ENCODE measurements around the gene CRYL1.

CRYL1 gene

DNA sequence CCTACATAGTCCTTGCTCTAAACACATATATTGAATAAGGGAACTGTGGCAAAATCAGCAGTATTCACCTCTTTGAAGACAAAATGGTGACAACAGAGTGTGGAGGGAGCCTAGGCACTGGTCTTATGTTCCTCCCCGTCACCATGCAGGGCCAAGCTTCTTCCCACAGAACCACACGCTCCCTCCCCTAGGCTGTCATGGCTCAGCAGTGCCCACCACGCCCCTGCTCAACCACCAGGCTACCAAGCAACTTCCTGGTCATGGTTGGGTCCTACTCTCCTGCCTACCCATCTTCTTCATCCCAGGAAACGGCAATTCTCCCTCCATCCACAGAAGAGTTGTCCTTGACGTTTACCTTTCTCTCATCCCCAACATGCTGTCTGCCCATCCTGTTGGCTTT, 126.1 kb downstream of the CRYL1 start:
- DNase-seq (ENCODE audit: low spot score), result no peak

DNA sequence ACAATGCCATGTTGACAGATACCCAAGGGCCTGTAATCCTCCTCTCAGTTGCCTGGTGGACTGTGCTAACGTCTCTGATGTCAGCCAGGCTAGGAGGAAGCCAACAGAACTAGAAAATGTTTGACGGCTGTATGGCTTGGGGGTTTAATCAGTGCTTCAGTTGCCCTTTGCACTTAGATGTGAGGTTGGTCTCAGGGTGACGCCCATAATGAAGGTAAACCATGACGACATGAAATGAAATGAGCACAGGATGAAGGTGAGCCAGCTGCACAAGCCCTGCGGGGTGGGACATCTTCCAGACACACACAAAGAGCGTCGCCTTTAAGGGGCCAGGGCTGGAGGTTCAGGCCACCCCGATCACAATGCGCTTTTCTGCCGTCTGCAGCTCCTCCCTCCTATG, 127.2 kb downstream of the CRYL1 start:
- no peak for DNase-seq (ENCODE audit: low spot score)

DNA sequence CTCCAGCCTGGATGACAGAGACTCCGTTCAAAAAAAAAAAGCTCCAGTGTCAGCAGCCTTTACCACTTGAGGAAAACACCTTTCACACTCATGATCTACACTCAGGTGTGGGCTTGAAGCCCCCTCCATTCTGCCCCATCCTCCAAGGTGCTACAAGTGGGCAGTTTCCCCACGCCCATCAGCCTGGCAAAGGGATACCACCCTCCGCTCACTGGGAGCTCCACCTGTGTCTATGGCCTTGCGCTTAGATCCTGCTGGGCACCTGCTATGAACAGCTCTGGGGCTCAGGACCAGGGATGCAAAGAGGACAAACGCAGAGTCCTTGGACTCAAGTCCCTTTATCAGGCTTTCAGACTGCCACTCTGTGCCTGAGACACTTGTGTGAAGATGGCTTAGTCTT, 127.8 kb downstream of the CRYL1 start:
- DNase-seq (ENCODE audit: low spot score), result no peak

DNA sequence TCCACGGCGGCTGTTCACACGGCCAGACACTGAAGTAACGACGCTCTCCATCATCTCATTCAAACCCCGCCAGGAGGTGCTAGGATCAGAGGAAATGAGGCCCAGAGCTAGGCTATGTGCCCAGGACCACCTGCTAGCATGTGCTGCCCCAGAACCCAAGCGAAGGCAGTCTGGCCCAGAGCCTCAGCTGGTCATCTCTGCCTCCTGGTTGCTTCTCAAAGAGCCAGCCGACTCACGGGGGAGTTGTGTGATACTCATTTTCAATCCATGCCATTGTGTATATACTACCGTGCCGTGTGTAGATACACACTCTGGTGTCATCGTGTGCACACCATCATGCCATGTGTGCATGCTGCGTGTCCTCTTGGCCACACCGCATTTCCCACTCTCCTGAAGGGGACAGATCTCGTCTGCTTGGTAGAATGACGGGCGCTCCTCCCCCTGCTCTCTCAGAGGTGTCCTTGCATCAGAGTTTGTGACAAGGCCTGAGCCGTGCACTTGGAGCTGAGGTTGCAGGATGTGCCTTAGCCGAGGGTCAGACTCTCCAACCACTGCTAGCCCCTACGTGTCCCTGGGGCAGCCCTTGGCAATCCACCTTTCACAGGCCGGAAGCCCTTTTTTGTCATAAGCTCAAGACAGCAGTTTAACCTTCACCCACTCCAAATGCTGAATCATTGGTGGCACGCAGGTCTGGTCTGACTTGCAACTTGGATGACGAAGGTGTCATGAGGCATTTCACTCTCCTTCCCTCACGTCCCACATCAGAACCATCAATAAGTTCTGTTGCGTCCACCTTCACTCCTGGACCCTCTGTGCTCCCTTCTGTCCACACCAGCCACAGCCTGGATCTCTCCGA, 130.4 kb downstream of the CRYL1 start:
- DNase-seq (ENCODE audit: low spot score), result no peak

DNA sequence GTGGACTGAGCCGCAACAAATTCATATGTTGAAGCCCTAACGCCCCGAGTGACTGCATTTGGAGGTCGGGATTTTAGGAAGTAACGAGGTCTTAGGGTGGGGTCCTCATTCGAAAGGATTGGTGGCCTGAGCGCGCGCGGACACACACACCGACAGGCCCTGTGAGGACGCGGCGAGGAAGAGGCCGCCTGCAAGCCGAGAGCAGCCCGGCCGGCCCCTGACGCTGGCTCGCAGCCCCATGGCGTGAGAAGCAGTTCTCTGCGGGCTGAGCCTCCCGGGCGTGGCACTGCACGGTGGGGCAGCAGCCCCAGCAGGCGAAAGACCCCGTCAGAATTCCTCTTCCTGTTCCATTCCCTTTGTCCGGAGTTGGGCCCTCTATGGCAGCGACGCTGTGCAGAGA, 131.2 kb downstream of the CRYL1 start:
- DNase-seq (ENCODE audit: low spot score), result no peak

DNA sequence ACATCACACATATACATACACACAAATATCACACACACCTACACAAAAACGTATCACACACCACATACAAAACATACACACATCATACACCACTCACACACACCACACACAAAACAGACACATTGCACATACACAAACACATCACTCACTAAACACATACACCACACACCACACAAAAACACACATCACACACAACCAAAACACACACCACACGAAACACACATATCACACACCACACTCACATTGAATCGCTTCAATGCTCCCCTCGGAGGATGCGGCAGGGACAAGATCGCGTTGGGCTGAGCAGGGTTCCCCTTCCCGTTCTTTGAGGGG, 131.5 kb downstream of the CRYL1 start:
- no peak for DNase-seq (ENCODE audit: low spot score)

DNA sequence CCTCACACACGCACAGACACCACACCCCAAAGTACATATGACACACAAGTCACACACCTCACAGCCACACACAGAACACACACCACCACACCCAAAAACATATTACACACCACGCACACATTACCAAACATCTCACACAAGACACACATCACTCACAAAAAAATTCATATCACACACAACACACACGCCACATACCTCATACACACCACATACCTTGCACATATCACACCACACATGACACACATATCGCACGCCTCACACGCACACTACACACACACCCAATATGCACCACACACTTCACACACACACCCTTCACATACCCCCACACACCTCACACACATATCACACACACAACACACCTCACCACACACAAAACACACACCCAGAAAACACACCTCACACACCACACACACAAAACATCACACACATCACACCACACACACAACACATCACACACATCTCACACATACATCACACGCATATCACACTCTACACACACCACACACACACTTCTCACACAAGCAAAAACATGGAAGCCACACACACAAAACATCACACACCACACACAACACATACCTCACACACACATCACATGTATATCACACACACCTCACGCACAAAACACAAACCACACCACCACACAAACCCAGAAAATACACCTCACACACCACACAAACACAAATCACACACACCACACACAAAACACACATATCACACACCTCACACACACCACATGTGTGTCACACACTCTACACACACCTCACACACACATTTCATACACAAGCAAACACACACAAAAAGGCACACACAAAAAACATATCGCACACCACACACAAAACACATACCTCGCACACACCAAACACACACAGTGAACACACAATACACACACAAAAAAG, 132.1 kb downstream of the CRYL1 start:
- no peak for DNase-seq (ENCODE audit: low spot score)

DNA sequence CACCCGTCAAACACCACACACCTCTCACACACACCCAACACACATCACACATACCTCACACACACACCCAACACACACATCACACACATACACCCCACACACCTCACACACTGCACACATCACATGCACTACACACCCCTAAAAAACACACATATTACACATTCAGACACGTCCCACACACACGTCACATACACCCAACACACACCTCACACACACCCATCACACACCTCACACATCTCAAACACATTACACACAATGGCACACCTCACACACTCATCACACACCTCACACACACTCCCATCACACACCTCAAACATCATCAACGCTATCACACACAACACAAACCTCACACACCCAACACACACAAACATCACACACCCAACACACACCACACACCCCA, 133.1 kb downstream of the CRYL1 start:
- DNase-seq (ENCODE audit: low spot score), result no peak

DNA sequence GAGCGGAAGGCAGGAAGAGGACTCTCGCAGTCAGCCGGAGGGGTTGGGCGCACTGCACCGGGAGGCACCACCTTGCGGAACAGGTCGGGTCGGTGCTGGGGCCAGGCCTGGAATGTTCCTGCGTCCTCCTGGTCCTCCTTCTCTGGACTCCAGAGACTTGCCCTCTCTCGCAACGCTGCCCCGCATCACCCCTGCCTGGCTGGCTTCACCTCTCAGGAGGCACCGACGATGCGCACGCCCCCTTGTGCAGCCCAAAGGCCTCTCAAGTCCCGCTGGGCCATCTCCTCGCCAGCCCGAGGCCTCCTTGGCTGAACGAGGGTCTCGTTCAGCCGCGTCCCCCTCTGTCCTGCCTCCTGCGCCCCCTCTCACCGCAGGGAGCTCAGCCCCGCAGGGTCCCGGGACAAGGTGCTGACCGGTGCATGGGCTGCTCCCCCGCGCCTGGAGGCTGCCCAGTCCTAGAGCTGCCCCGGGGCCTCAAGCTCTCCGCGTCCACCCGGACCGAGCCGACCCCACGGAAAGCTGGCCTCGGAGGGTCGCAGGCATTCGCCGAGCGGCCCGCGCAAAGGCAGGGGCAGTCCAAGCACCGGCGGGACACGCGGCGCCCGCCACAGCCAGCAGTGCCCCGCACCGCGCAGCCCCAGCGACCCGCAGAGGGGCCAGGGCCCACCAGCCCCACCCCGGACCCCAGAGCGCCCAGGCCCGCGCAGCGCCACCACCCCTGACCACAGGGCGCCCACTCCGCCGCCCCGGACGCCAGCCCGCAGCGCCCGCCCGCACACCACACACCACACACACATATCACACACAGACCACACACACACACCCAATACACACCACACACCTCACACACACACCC, 133.8 kb downstream of the CRYL1 start:
- no peak for DNase-seq (ENCODE audit: low spot score)

DNA sequence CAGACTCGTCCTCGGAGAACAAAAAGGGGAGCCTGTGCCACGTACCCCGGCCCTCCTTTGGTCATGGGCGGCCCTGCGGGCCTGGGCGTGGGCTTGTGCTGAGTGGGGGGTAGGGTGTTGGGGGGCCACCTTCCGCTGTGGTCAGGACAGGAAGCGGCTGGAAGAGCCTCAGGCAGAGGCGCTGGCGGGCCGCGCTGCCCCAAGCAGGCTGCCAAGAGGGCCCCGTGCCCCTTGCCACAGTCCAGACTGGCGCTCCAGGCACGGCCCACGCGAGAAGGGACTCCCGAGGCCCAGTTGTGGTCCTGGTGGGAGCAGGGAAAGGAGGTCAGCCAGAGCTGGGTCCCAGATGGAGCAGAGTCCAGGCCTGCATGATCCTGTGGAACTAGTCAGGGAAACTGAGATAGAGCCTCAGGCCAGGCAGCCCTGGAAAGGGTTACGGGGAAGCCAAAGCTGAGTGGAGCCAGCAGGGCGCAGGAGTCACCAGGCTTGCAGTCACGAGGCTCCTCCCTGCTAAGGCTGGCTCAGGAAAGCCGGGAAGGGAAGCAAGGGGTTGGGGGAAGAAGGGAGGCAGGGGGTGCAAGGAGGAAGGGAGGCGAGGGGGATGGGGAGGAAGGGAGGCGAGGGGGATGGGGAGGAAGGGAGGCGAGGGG, 135.0 kb downstream of the CRYL1 start:
- no peak for DNase-seq (ENCODE audit: low spot score)

DNA sequence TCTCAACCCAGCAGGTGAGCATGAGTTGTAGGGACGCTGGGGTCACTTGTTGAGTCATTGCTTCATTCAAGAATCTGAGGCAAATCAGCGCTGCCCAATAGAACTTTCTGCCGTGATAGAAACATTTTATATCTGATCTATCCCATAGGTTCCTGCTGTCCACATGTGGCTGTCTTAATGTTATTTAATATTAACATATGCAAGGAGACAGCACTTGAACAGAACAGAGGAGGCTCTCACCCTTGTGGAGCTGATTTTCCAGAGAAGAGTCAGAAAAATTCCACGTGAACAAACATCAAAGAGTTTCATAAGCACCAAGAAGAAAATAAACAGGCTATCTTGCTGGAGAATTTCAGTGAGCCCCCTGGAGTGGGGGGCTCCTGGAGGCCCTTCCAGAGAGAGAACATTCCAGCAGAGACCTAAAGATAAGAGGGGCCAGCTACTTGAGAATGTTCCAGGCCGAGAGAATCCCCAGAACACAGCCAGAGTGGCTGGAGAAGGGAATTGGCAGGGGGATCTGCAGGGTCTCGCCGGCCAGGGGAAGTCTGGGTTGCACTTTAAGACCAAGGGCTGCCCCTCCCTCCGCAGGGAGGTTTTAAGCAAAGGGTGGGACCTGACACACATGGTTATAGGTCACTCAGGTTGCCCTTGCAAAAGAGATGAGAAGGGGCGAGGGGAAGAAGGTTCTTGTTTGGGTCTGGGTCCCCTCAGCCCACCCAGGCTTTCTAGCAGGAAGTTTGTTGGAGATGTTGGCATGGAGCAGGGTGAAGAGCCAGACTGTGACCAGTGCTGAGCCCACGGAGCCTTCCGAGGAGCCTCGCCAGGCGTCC, 135.7 kb downstream of the CRYL1 start:
- DNase-seq (ENCODE audit: low spot score), result no peak

DNA sequence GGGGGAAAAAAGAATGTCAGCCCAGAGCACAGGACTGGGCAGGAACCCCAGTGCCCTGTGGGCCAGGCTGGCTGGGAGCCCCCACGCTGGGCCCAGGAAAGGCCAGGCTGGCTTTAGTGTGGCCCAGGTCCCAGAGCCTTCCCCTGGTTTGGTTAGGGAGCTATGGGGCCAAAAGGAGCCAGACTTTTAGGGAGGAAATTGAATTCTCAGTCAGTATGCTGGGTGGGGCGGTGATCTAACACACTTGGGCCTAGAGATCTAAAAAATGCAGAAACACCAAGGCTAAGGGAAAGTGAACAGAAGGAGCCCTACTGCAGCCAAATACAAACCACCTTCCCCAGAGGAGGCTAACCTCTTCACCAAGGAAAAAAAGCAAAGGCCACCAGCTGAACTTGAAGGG, 137.5 kb downstream of the CRYL1 start:
- DNase-seq (ENCODE audit: low spot score), result no peak

DNA sequence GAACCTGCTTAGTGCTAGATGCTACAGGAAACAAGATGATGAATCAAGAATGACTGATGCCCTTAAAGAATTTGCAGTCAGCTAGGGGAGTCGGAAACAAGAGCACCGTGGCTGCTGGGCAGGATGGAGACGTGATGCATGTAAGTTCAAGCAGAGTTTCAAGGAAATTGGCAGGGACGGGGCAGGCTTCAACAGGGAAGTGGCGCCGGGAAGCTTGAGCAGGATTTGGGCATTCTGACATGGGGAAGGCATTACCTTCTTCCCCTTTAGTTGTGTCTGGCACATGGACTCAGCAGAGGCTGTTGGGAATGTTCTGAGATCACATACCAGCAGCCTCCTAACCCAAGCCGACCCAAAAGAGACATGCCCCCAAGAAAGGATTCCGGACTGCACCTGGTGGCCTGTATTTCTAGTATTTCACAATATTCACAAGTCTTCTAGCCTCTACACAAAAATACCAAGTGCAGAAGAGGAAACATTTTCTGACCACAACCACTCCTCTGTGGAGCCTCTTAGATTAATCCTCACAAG, 138.2 kb downstream of the CRYL1 start:
- DNase-seq (ENCODE audit: low spot score), result no peak

DNA sequence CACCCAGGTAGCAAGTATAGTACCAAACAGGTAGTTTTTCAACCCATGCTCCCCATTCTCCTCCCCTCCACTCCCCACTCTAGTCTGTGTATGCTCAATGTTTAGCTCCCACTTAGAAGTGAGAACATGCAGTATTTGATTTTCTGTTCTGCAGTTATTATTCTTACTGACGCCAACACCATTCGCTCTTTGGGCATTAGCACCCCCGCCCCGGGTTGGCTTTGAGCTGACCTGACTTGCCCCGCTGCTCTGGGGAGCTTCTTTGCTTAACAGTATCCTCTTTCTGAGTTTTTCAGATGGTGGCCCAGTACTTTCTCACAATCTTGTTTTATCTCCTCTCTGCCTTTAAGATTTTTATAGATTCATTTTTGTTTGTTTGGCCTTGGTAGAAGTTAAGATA, 138.7 kb downstream of the CRYL1 start:
- DNase-seq (ENCODE audit: low spot score), result no peak

DNA sequence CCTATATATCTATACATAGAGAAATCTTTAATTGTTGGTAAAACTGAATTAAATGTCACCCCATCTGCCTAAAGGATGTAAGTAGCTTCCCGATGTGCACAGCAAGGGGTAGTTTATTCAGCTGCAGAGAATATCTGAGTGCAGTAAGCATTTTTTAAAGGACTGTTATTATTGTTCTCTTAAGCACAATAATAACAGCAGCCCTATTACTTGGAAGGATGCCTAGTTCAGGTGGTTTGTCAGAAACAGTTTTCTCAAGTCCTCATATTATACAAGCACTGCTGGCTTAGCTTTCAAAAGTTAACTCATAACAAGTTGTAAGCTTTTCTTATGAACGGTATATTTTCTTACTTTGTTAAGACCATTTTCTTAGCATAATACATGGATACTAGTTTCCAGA, 142.6 kb downstream of the CRYL1 start:
- no peak for DNase-seq (ENCODE audit: low spot score)

DNA sequence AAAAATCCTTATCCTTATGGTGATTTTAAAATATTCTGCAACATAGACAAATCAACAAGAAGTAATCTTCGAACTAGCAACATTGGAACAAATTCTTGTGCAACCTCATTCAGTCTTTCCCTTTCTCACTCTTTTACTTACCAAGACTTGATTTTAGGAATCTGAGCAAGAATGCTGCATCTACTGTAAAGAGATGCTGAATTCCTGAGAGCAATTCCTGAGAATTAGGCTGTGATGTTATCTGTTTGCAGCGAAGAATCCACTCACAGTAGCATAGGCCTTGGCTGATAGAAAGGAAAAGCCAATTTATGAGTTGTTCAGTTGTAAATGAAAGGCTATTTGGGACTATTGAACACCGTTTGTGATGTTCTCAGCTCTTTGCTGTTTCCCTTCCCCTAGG, 144.3 kb downstream of the CRYL1 start:
- no peak for DNase-seq (ENCODE audit: low spot score)

DNA sequence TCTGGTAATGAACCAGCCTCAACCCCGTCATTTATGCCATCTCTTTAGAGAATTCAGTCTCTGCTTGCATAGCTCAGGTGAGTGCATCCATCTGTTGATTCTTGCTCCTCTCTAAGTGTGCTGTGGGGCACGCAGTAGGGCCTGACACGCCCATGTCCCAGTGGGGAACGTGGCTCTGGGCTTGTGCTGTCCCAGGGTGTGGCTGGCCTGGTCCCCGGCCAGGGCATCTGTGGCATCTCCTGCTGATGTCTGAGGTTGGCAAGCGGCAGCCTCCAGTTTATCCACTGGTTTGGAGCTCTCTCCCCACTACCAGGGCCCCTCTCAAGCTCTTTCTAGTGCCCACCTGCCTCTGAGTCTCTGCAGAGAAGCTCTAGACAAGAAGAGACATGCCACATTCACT, 146.9 kb downstream of the CRYL1 start:
- DNase-seq (ENCODE audit: low spot score), result no peak

DNA sequence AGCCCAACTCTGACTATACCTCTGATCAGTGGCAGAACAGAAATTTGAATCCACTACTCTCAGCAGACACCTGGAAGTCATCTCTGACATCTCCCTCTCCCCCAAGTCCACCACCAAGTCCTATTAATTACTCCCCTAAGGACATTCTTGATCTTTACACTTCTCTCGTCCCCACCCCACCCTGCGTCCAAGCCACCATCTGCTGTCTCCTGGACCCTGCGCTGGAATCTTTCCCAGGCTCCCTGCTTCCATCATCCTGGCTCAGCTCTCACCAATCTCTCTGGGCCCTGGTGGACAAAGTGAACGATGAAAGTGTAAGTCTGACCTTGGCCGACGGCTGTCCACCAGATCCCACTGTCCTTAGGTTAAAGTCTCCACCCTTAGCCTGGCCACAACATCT, 147.9 kb downstream of the CRYL1 start:
- DNase-seq (ENCODE audit: low spot score), result no peak

DNA sequence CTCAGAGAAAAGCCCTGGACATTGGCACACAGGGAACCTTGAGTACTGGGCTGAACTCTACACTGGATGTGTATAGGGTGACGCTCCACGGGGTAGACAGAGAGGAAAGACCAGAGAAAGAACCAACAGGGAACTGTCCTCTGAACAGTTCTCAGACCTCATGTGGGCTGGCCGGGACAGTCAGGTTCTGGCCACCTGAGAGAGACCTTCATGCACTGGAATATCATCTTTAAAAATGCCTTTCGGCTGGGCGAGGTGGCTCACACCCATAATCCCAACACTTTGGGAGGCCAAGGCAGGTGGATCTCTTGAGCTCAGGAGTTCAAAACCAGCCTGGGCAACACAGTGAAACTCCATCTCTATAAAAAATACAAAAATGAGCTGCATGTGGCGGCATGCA, 149.8 kb downstream of the CRYL1 start:
- no peak for DNase-seq (ENCODE audit: low spot score)

DNA sequence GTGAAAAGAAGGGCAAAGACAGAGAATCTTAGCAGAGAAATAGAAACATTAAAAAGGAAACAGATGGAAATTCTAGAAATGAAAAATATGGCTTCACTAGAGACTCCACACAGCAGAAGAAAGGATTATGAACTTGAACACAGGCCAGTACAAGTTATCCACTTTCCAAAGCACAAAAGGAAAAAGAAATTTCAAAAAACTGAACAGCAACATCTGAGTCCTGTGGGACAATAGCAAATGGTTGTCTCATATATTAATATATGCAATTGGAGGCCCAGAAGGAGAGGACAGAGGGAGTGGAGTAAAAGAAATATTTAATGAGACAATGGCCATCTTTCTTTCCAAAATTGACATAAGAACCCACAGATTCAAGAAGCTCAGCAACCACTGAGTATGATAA, 151.8 kb downstream of the CRYL1 start:
- no peak for DNase-seq (ENCODE audit: low spot score)

DNA sequence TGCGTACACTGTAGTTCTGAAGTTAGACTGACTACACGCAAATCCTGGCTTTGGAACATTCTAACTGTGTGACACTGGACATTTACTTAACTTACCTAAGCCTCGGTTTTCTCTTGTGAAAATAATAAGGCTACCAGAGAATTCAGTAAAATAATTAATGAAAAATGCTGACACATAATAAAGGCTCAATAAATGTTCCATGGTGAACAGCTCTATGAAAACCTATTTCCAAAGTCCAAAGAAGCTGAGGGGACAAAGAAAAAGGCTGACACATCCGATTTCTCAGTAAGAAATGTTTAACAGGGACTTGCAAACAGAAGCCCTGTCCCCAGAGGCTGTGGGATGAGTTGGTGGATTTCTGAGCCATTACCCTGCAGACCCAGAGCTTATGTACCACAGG, 153.8 kb downstream of the CRYL1 start:
- DNase-seq (ENCODE audit: low spot score), result no peak

Data from germinal center (tissue), 1 donor.